ENCODE data around the gene NDUFS8. TPM values are rescaled to one million over a fixed set of nuclear protein-coding genes. Genes with fewer than 3 reads are reported as not detected.
A peak's percentile ranks its signal among the peaks of the same experiment; 100 is the strongest.
"Not testable (repeated sequence)": the region's sequence is repeated elsewhere in the genome, so short reads cannot be mapped to it uniquely, and the experiment has no call there.

NDUFS8 gene
- total RNA-seq (2013): 75.2 TPM
- 100 to 1,000 TPM in 2 of 3 donors, 10 to 100 TPM in 1; 62.9 to 141 (median 114) TPM for polyA plus RNA-seq
- 55.6 and 82.0 TPM in 2 replicates for polyA minus RNA-seq
- total RNA-seq: 1.9 to 17.3 (median 14.4) reads per million in 11 experiments

- Mint-ChIP-seq H3K4me3 (peak within 1 kb of the TSS; percentile 94 to 98), H3K9me3 (no peaks in the 10 kb centered on the region), H3K27ac (peak within 1 kb of the TSS; percentile 76 to 95 (median 87)), H3K36me3 (peaks cover 34 to 49% of the 10 kb centered on the region in 2 donors), H3K4me1 (peaks cover 30% of the 10 kb centered on the region), H3K27me3 (ENCODE audit: low read depth in 3 of 3) (peaks cover 0 to 1% (median 0%) of the 10 kb centered on the region in 3 donors)
- Histone ChIP-seq H4K20me1 (ENCODE audit: insufficient read depth, low read length) (peaks cover 2% of the 10 kb centered on the region), H2AFZ (ENCODE audit: insufficient read depth, low read depth, low read length, poor library complexity, severe bottlenecking) (peak within 1 kb of the TSS; percentile 86), H3K4me2 (replicated peaks; ENCODE audit: extremely low read depth, low read length, poor library complexity, severe bottlenecking) (peak within 1 kb of the TSS; percentile 97), H3K9me3 (replicated peaks in 1 of 2; ENCODE audit: control insufficient read depth in 1 of 2, insufficient read depth in 1 of 2, low read length in 2 of 2) (no peaks in the 10 kb centered on the region), H3K4me1 (ENCODE audit: control insufficient read depth in 1 of 2, insufficient read depth in 2 of 2, low read length in 2 of 2) (peaks cover 23 to 32% of the 10 kb centered on the region in 2 donors), H3K9ac (ENCODE audit: insufficient read depth, low read length, poor library complexity, severe bottlenecking) (peak within 1 kb of the TSS; percentile 70), H3K4me3 (replicated peaks in 1 of 3; ENCODE audit: low read depth in 2 of 3, low read length in 3 of 3) (peak within 1 kb of the TSS; percentile 65 to 81 (median 69)), H3K36me3 (replicated peaks in 1 of 2; ENCODE audit: control insufficient read depth in 1 of 2, insufficient read depth in 2 of 2, low read length in 2 of 2) (peaks cover 40 to 47% of the 10 kb centered on the region in 2 donors), H3K79me2 (ENCODE audit: insufficient read depth, low read length) (peaks cover 30% of the 10 kb centered on the region), H3K27ac (ENCODE audit: low read depth in 1 of 2, low read length in 2 of 2) (peak within 1 kb of the TSS in 1 of 2 donors; percentile 85), H3K27me3 (ENCODE audit: control insufficient read depth in 2 of 2, insufficient read depth in 2 of 2, low read length in 2 of 2) (no peaks in the 10 kb centered on the region)
- under 1% methylated on average over 45 of the region's 56 CpGs for WGBS (ENCODE audit: insufficient coverage)
- TF ChIP-seq CTCF (IDR thresholded peaks at IDR 0.05): no peak
- peak; percentile 96 to 99 (median 97) for DNase-seq
- intact Hi-C loops (cut with micrococcal nuclease): no loop called here
These were observed at the start of gene NDUFS8 for GRCh38 chr11:68030318-68031143. Gene NDUFS8 (plus strand): TSS chr11:68030681. CDS start chr11:68032152, 1,471 bp downstream.

GRCh38 chr11:67981226-67981625 lies 49.3 kb upstream of the NDUFS8 start:
- intact Hi-C loops (cut with micrococcal nuclease); H3K4me2 ChIP-seq (replicated peaks; ENCODE audit: extremely low read depth, low read length, poor library complexity, severe bottlenecking); DNase-seq; H3K4me1 ChIP-seq (ENCODE audit: control insufficient read depth in 1 of 2, insufficient read depth in 2 of 2, low read length in 2 of 2); H3K4me3 Mint-ChIP-seq; H3K9ac ChIP-seq (ENCODE audit: insufficient read depth, low read length, poor library complexity, severe bottlenecking); H3K4me1 Mint-ChIP-seq; H3K36me3 Mint-ChIP-seq; H3K36me3 ChIP-seq (replicated peaks in 1 of 2; ENCODE audit: control insufficient read depth in 1 of 2, insufficient read depth in 2 of 2, low read length in 2 of 2); H3K9me3 Mint-ChIP-seq; H3K27ac ChIP-seq (ENCODE audit: low read depth in 1 of 2, low read length in 2 of 2); H4K20me1 ChIP-seq (ENCODE audit: insufficient read depth, low read length); H2AFZ ChIP-seq (ENCODE audit: insufficient read depth, low read depth, low read length, poor library complexity, severe bottlenecking); H3K79me2 ChIP-seq (ENCODE audit: insufficient read depth, low read length); H3K4me3 ChIP-seq (replicated peaks in 1 of 3; ENCODE audit: low read depth in 2 of 3, low read length in 3 of 3); H3K27me3 ChIP-seq (ENCODE audit: control insufficient read depth in 2 of 2, insufficient read depth in 2 of 2, low read length in 2 of 2); H3K9me3 ChIP-seq (replicated peaks in 1 of 2; ENCODE audit: control insufficient read depth in 1 of 2, insufficient read depth in 1 of 2, low read length in 2 of 2): not testable (repeated sequence)
- H3K27me3 Mint-ChIP-seq (ENCODE audit: low read depth in 3 of 3): peaks cover 16 to 21% (median 18%) of the 10 kb centered on the region in 3 donors
- WGBS (ENCODE audit: insufficient coverage): 100% methylated on average over 10 of the region's 10 CpGs
- H3K27ac Mint-ChIP-seq: peak overlapping the region in 1 of 7 donors; percentile 79

GRCh38 chr11:67982255-67982857 lies 48.1 kb upstream of the NDUFS8 start:
- H3K9ac ChIP-seq (ENCODE audit: insufficient read depth, low read length, poor library complexity, severe bottlenecking); H3K36me3 Mint-ChIP-seq; DNase-seq; H3K4me1 Mint-ChIP-seq; H2AFZ ChIP-seq (ENCODE audit: insufficient read depth, low read depth, low read length, poor library complexity, severe bottlenecking); H3K27ac Mint-ChIP-seq; H3K4me3 ChIP-seq (replicated peaks in 1 of 3; ENCODE audit: low read depth in 2 of 3, low read length in 3 of 3); H3K27me3 ChIP-seq (ENCODE audit: control insufficient read depth in 2 of 2, insufficient read depth in 2 of 2, low read length in 2 of 2); H3K9me3 ChIP-seq (replicated peaks in 1 of 2; ENCODE audit: control insufficient read depth in 1 of 2, insufficient read depth in 1 of 2, low read length in 2 of 2); H3K9me3 Mint-ChIP-seq; H3K4me1 ChIP-seq (ENCODE audit: control insufficient read depth in 1 of 2, insufficient read depth in 2 of 2, low read length in 2 of 2); H3K36me3 ChIP-seq (replicated peaks in 1 of 2; ENCODE audit: control insufficient read depth in 1 of 2, insufficient read depth in 2 of 2, low read length in 2 of 2); H3K4me3 Mint-ChIP-seq; H3K4me2 ChIP-seq (replicated peaks; ENCODE audit: extremely low read depth, low read length, poor library complexity, severe bottlenecking); H4K20me1 ChIP-seq (ENCODE audit: insufficient read depth, low read length); H3K79me2 ChIP-seq (ENCODE audit: insufficient read depth, low read length); intact Hi-C loops (cut with micrococcal nuclease); H3K27ac ChIP-seq (ENCODE audit: low read depth in 1 of 2, low read length in 2 of 2): not testable (repeated sequence)
- no CpG with 5 or more reads among the region's 17 CpGs for WGBS (ENCODE audit: insufficient coverage)
- peaks cover 13 to 21% (median 16%) of the 10 kb centered on the region in 3 donors for H3K27me3 Mint-ChIP-seq (ENCODE audit: low read depth in 3 of 3)
